Left kidney (tissue), 2 donors: Measurements from ENCODE around the gene MRGPRE. TPM values are rescaled to one million over a fixed set of nuclear protein-coding genes. Genes with fewer than 3 reads are reported as not detected.

Experiments
- DNase-seq: peaks from one replicate; pipeline ENCODE4 v3.0.0-alpha.2; 2013
- polyA plus RNA-seq: library from polyadenylated mRNA; unstranded; fragments of 120-200 nt; gene quantifications from one replicate; pipeline ENCODE4 v1.2.1, GENCODE V29; 2013; ENCODE audit not compliant: insufficient read length

The MRGPRE gene
- polyA plus RNA-seq, 1 donor: not detected

DNA sequence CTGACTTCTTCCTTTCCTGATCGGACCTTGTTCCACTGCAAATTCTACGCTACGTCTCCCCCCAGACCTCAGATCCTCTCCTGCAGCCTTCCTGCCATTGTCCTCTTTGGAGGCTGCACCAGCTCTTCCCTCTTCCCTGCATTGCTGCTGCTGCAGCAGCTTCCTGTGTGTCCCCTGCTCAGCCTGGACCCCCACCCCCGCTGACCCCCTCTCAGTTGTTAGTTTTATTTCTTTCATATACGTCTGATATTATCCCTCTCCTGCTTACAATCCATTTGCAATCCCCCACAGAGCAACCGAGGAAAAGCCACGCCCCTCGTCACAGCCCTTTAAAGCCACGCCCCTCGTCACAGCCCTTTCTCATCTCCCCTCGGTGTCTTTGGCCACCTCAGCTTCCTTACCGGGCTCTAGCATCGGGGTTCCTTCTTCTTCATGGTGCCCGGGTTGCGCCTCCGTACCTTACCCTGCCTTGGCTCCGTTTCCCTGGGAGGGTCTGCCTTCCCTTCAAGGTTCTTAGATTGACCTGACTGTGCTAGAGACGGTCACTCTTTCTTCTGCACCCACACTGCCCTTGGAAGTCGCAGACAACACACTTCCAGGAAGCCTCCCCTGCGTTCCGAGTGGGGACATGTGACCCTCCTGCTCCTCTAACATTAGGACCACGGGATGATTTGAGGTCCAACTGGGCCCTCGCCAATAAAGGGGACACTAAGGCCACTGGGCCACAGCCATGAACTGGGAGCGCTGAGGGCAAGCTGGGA lies 18.4 kb downstream of the MRGPRE start:
- no peak for DNase-seq

DNA sequence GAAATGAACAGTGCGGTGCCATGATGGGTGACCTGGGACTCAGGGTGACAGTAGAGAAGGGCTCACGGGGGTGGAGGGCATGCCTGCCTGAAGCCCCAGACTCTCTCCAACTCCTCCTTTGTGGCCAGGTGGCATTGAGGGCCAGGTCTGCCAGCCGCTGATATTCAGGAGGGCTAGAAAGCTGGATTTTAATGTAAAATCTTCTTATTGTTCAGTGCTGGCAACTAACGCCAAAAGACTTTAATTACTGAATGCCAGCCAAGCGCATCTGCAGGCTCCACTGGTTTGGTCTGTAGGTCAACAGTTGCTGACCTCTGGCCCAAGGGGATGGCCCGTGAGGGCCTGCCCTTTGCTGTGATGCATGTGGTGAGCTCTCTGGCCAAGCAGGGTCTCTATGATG lies 23.9 kb downstream of the MRGPRE start:
- DNase-seq: no peak

- DNase-seq: no peak
These were observed 24.6 kb downstream of the MRGPRE start for GRCh38 chr11:3207526-3208189.

DNA sequence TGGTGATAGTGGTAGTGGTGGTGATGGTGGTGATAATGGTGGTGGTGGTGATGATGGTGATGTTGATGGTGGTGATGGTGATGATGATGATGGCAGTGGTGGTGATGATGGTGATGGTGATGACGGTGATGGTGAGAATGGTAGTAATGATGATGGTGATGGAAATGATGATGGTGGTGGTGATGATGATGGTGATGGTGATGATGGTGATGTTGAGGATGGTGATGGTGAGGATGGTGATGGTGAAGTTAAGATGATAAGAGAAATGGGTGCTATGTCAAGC lies 25.4 kb downstream of the MRGPRE start:
- no peak for DNase-seq

DNA sequence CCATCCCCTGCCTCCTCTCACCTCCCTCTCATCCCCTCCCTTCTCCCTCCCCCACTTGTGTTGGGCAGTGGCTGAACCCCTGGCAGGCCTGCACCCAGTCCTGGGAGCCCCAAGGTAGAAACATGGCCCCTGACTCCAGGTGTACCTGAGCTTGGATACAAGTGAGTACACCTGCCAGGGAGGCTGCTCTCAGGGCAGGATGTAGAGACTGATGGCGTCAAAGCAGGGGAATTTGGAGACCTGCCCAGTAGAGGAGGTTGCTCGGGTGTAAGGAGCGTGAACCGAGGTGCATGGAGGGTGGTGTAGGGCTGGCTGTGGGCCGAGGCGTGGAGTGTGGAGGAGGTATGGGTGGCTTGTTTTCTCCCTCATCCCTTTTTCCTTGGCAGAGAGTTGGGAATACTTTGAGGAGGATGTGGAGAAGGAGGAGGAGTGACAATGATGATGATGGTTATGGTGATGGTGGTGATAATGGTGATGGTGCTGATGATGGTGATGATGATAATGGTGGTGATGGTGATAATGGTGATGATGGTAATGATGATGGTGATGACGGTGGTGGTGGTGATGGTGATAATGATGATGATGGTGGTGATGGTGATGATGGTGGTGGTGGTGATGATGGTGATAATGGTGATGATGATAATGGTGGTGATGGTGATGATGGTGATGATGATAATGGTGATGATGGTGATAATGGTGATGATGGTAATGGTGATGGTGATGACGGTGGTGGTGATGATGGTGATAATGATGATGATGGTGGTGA lies 25.9 kb downstream of the MRGPRE start:
- no peak for DNase-seq

DNA sequence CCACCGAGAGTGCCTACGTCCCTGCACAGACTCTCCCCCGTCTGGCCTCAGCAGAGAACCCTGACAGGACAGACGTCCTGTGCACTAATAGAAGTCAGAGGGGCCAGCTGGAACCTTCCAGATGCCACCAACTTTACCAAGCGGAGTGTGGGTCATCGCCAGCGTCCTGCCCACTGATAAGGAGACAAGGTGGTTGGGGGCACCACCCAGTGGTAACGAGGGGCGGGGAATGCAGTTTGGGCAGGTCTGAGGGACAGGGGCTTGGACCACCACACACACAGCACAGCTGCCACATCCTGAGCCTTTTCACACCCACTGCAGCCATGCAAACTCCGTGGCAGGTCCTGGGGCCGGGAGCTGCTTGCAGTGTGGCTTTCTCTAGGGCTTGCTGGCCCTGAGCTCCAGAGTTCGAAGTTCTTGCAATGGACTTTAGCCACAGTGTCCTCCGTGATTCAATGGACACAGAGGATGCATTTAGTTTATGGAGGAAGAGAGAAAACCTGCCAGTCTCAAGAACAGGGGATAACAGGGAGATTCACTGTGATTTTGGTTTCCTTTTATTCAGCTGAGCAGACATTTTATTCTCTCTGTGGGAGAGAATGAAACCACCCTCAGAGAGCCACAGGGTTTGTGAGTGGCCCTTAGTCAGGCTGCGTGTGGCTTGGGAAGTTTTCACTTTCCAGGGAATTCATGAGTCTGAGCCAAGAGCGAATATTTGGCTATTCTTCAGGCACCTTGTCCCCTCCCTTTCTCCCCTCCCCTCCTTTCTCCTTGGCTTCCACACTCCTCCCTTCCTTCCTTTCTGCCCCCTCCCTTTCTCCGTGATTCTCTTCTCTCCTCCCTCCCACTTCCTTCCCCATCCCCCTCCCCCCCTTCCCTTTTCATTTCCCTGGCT lies 26.7 kb downstream of the MRGPRE start:
- no peak for DNase-seq

GRCh38 chr11:3204141-3205015 lies 27.8 kb downstream of the MRGPRE start:
- no peak for DNase-seq

GRCh38 chr11:3203221-3204043 lies 28.8 kb downstream of the MRGPRE start:
- DNase-seq: no peak

DNA sequence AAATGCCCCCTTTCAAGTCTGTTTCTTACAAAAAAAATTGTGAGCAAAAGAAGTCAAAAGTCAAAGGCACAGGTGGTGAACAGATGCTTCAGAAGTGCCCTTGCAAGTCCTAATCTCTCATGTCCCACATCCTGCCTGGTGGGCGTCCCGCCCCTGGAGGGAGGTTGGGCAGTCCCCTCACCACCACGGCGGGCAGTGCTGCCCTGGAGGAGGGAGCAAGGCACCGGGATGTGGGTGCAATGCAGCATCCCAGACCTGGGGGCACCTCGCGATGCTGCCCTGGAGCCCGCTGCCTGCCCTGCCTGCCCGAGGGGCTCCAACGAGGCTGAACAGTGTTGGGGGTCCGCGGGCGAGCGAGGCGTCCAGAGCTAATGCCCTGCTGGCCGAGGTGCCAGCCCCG lies 29.5 kb downstream of the MRGPRE start:
- DNase-seq: no peak

DNA sequence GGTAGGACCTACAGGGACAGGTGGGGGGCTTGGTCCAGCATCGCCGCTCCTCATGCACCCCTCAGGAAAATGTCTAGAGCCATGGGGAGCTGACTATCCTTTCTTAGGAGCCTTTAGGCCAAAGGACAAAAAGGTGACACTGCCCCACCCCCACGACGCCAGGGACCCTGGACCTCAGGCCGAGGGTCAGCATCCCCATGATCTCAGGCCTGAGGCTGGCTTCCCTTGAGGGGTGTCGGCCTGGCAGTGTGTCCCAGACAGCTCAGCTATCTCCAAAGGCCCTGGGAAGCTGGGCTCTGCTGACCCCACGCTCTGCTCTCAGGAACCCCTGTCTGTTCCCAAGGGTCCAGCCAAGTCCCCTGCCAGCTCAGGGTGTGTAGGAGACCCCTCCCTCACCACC lies 29.9 kb downstream of the MRGPRE start:
- DNase-seq: no peak

- no peak for DNase-seq
These were observed 30.5 kb downstream of the MRGPRE start for GRCh38 chr11:3201677-3202181.

DNA sequence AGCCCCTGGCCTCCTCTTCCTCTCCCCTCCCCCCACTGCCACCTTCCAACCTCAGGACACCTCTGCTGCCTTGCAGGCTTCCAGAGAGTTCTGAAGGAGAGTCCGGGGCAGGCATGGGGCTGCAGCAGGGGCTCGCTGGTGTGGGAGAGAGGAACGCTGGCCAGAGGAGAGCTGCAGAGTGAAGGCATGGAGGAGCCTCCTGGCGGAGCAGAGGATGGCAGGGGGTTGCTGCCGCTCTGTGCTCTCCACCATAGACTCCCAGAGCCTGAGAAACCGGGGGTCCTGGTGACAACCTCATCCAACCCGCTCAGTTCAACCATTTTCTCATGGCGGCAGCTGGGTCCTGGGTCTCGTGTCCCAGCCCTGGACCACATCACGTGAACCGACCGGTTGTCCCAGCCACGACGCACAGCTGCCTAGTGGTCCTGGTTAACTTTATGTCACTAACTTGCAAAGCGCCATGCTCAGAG lies 31.1 kb downstream of the MRGPRE start:
- no peak for DNase-seq

- no peak for DNase-seq
These were observed 31.7 kb downstream of the MRGPRE start for GRCh38 chr11:3200388-3201111.

- DNase-seq: no peak
These were observed 32.5 kb downstream of the MRGPRE start for GRCh38 chr11:3199537-3200295.

DNA sequence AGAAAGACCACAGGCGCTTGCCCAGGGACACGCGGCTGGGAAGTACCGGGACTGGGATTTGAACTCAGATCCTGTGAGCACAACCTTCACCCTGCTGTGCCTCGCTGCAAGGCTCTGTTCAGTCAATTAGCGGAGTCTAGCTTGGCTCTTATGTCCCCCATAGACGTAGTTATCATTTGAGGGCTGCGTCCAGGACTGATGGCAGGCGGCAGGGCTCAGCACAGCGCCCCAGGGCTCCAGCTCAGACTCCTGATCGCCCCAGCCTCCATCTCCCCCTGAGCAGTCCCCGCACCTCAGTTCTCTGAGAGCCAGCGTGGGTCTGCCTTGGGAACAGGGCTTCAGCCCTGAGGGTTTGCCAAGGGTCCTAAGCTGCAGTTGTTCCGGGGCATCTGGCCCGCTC lies 33.4 kb downstream of the MRGPRE start:
- DNase-seq: no peak

GRCh38 chr11:3197878-3198528 lies 34.2 kb downstream of the MRGPRE start:
- DNase-seq: no peak

DNA sequence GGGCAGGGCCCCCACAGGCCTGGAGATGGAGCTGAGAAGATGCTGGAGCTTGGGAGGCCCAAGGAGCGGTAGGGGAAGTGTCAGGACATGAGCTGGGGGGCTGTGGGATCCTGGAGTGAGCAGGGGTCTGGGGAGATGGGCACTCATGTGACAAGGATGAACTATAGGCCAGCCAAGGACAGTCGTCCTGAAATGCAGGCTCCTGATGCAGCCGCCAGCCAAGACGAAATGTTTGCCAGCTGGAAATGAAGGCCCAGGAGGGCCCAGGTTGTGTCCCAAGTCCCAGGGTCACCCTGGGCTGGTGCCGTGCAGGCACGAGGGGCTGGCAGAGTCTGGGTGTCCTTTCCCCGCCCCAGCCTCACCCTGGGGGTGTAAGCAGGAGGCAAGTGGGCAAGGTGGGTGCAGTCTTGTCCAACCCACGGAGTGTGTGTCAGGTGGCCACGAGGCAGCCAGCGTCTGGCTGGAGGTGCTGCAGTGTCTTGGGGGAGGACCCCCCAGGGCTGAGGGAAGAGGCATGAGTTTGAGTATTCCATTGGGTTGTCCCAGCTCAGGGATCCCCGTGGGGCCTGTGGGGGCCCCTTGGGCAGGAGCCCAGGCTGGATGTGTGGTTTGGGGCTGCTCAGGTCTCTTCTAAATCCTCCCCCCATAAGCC lies 35.0 kb downstream of the MRGPRE start:
- no peak for DNase-seq
